Right kidney (tissue), 1 donor: ENCODE results near the gene TNFSF12.
"Not testable (repeated sequence)": the region's sequence is repeated elsewhere in the genome, so short reads cannot be mapped to it uniquely, and the experiment has no call there.

Experiments used
- DNase-seq: peaks from one replicate; pipeline ENCODE4 v3.0.0-alpha.2; 2016

TNFSF12 gene

GRCh38 chr17:7587420-7588151 is 38.7 kb downstream of the TNFSF12 start:
- no peak for DNase-seq

- DNase-seq, result no peak
These were observed 39.8 kb downstream of the TNFSF12 start for GRCh38 chr17:7588553-7589203.

- peak; percentile 83 for DNase-seq
These were observed 40.5 kb downstream of the TNFSF12 start for GRCh38 chr17:7589204-7589868.

- DNase-seq, result no peak
These were observed 41.2 kb downstream of the TNFSF12 start, which contains the start of gene SOX15 for GRCh38 chr17:7589891-7590691. SOX15 (minus strand) TSS chr17:7590094; CDS start chr17:7589676, 418 bp downstream.

- no peak for DNase-seq
These were observed 41.9 kb downstream of the TNFSF12 start for GRCh38 chr17:7590743-7591142.

DNA sequence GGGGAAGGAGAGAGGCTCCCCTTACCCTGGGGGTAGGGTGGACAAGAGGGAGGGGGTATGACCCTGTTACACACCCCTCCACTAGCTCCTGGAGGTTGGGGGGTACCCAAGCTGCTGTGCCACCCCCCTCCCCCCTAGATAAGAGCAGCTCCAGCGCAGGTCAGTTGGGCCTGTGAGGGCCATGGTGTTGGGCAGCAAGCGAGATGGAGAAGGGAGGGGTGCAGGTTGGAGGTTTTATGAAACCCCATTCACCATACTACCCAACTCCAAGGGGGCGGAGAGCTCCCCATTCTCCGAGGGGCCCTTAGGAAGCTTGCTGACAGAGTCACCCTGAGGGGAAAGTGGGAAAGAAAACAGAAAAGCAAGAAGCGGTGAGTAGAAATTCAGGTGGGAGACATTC is 42.7 kb downstream of the TNFSF12 start:
- no peak for DNase-seq

DNA sequence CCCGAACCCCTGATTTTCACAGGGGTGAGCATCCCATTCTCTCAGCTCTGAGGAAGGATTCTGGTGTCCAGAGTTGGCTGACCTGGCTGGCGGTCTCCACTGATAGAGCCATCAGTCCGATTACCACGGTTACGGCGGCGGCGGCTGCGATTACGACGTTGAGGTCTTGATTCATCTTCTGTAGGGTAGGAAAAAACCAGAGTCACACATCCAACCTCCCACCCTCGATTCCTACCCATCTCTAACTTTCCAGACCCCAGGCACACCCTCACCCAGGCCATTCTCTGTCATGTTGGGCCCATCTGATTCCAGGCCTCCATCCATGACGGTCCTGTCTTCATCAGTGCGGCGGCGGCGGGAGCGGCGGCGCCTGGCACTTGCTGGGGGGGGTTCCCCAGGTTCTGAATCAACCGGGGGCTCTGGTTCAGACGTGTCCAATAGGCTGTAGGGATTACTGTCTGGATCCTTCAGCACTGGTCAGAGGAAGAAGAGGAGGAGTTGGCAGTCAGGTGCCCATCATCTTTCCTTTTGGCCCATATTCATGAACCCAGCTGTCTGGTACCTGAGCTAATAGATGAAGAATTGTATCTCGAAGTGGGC is 43.7 kb downstream of the TNFSF12 start:
- no peak for DNase-seq

DNA sequence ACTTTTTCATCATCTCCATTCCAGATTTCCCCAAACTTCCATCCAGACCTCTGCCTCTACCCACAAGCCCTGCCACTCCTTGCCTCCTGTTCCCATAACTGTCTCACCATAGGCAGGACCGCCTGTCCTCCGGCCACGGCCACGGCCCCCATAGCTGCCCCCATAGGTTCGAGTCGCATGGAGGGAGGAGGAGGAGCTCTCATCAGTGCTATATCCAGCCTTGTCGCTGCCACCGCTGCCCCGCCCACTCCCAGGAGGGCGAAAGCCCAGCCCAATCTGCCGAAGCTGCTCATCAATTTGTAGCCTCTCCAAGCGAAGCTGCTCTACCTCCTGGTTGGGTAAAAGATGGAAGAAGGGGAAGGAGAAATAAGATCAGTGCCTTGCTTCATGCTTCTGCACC is 44.4 kb downstream of the TNFSF12 start:
- no peak for DNase-seq

GRCh38 chr17:7597561-7597960 is 48.7 kb downstream of the TNFSF12 start:
- DNase-seq, result not testable (repeated sequence)

GRCh38 chr17:7606280-7606679 is 57.4 kb downstream of the TNFSF12 start:
- no peak for DNase-seq
